Psoas muscle (tissue), 8 donors: ENCODE results near the gene WNT3. TPM values are rescaled to one million over a fixed set of nuclear protein-coding genes. Genes with fewer than 3 reads are reported as not detected.

Source experiments
- ATAC-seq, 4 donors: fragments of 200-7000 bp; cut with Tn5 transposase; one replicate each; pipeline ENCODE4 v1.9.1; 2020; ENCODE audit warnings: moderate library complexity in 3 of 4, mild to moderate bottlenecking in 2 of 4
- DNase-seq, 2 donors: peaks; one replicate each; pipeline ENCODE4 v3.0.0-alpha.2; 2020
- H3K27ac ChIP-seq: fragments of 200-600 bp; one replicate; pipeline ENCODE4 v1.8.0; 2022
- H3K27me3 ChIP-seq, 3 donors: fragments of 200-600 bp in 1 of 3; one replicate each; pipeline versions ENCODE4 v1.6.1 to v1.8.0; 2013 to 2022; ENCODE audit warnings: low read length in 2 of 3, mild to moderate bottlenecking in 2 of 3, moderate library complexity in 1 of 3; ENCODE audit not compliant: insufficient read depth in 3 of 3
- H3K36me3 ChIP-seq, 2 donors: fragments of 200-600 bp in 1 of 2; one replicate each; pipeline versions ENCODE4 v1.6.1 to v1.8.0; 2013 to 2022; ENCODE audit warnings: low read depth in 1 of 2, mild to moderate bottlenecking in 1 of 2, moderate library complexity in 1 of 2; ENCODE audit not compliant: insufficient read depth in 1 of 2
- H3K4me1 ChIP-seq: fragments of 200-600 bp; one replicate; pipeline ENCODE4 v1.8.0; 2022
- H3K4me3 ChIP-seq: fragments of 200-600 bp; one replicate; pipeline ENCODE4 v1.8.0; 2022; ENCODE audit warnings: mild to moderate bottlenecking
- H3K9me3 ChIP-seq: fragments of 200-600 bp; one replicate; pipeline ENCODE4 v1.8.0; 2022
- WGBS, 3 donors: extraction: QIAGEN DNeasy Blood & Tissue Kit; methylation state at CpG; one replicate each; pipeline versions ENCODE4 v1.1.6 to v1.1.7; 2013; 5-methylcytosine and 5-hydroxymethylcytosine counted together
- intact Hi-C, 2 donors: fragments of 100-400 bp; cut with DNase I; formaldehyde crosslinking; loops; one replicate each; pipeline versions ENCODE4 v1.11.0 to v1.14.2; 2022
- polyA plus RNA-seq, 3 donors: library from polyadenylated mRNA; stranded (reverse); fragments of 200-250 nt; gene quantifications; one replicate each; pipeline ENCODE4 v1.2.3, GENCODE V29; 2013
- total RNA-seq, 4 donors: library from RNA; stranded (reverse); fragmentation: NEBNext Ultra II Directional in 2 of 4; extraction: Animal tissue kit (Norgen Biotek cat#: 25700) in 2 of 4; gene quantifications; one replicate each; pipeline versions ENCODE4 v1.2.1 to v1.2.4, GENCODE V29; 2021 to 2023
- TF ChIP-seq, protein P1 (sequence below): fragments of 200-600 bp; IDR thresholded peaks from one replicate; pipeline ENCODE4 v1.8.0; 2022; ENCODE audit warnings: antibody characterized with exemption
- donor health status: healthy with polysubstance abuse.
- donor health status: DM: no; HTN: no; CAD: no; lungs with moderate emphysema.
- donor health status: Bipolar disorder and iron deficiency.
- donor health status: healthy.
- donor health status: DM: yes; HTN: yes; CAD: no.
- donor health status: DM: no; HTN: no; CAD: no.
- donor health status: DM: no; HTN: no; CAD: no.
- donor health status: DM: yes; HTN: yes; CAD: no.

The WNT3 gene
- total and polyA plus RNA-seq, 7 donors: 0.06 to 0.36 (median 0.10) TPM; not detected in 2

GRCh38 chr17:46742565-46743270 is 75.8 kb downstream of the WNT3 start:
- ATAC-seq: peak; percentile 43 to 76 (median 60)
- TF ChIP-seq, protein P1, sequence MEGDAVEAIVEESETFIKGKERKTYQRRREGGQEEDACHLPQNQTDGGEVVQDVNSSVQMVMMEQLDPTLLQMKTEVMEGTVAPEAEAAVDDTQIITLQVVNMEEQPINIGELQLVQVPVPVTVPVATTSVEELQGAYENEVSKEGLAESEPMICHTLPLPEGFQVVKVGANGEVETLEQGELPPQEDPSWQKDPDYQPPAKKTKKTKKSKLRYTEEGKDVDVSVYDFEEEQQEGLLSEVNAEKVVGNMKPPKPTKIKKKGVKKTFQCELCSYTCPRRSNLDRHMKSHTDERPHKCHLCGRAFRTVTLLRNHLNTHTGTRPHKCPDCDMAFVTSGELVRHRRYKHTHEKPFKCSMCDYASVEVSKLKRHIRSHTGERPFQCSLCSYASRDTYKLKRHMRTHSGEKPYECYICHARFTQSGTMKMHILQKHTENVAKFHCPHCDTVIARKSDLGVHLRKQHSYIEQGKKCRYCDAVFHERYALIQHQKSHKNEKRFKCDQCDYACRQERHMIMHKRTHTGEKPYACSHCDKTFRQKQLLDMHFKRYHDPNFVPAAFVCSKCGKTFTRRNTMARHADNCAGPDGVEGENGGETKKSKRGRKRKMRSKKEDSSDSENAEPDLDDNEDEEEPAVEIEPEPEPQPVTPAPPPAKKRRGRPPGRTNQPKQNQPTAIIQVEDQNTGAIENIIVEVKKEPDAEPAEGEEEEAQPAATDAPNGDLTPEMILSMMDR: no peak
- intact Hi-C loops: no loop called here
- WGBS, 3 donors: 59 to 69% (median 60%) methylated on average over 7 of the region's 7 CpGs
- H3K4me3 ChIP-seq: no peak overlapping the region
- H3K27me3 ChIP-seq: no peaks in the 10 kb centered on the region
- peaks cover 0 to 20% of the 10 kb centered on the region in 2 donors for H3K36me3 ChIP-seq
- H3K4me1 ChIP-seq: no peaks in the 10 kb centered on the region
- DNase-seq: no peak
- H3K9me3 ChIP-seq: no peaks in the 10 kb centered on the region
- no peak overlapping the region for H3K27ac ChIP-seq

- Histone ChIP-seq H3K9me3 (no peaks in the 10 kb centered on the region), H3K27me3 (no peaks in the 10 kb centered on the region), H3K4me3 (no peak overlapping the region), H3K36me3 (peaks cover 0 to 28% of the 10 kb centered on the region in 2 donors), H3K27ac (no peak overlapping the region), H3K4me1 (no peaks in the 10 kb centered on the region)
- 82 to 95% (median 85%) methylated on average over 2 of the region's 2 CpGs for WGBS, 3 donors
- intact Hi-C loops: no loop called here
- TF ChIP-seq, protein P1: no peak
- ATAC-seq (no peak), DNase-seq (no peak)
These were observed 77.3 kb downstream of the WNT3 start for GRCh38 chr17:46741122-46741730.

GRCh38 chr17:46739982-46740381 is 78.5 kb downstream of the WNT3 start:
- H3K36me3 ChIP-seq: peaks cover 0 to 29% of the 10 kb centered on the region in 2 donors
- DNase-seq (no peak), ATAC-seq (no peak)
- intact Hi-C loops: no loop called here
- no peaks in the 10 kb centered on the region for H3K27me3 ChIP-seq
- TF ChIP-seq, protein P1: no peak
- H3K27ac ChIP-seq: no peak overlapping the region
- no peaks in the 10 kb centered on the region for H3K9me3 ChIP-seq
- no peak overlapping the region for H3K4me3 ChIP-seq
- H3K4me1 ChIP-seq: no peaks in the 10 kb centered on the region

DNA sequence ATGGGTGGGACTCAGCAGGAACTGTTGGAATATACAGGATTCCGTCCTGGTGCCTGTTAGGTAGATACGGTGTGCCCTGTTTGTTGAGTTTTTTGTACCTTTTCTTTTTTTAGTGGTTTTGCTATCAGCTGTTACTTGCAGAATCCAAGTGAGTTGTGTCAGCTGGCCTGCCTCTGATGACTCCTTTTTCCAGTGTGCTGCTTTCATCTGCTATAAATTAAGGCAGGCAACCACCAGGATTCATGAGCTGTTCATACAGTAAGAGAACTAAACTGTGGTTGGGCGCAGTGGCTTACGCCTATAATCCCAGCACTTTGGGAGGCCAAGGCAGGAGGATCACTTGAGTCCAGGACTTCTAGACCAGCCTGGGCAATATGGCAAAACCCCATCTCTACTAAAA is 79.9 kb downstream of the WNT3 start:
- TF ChIP-seq, protein P1: no peak
- intact Hi-C loops: no loop called here
- WGBS, 3 donors: 98 to 99% (median 98%) methylated on average over 4 of the region's 4 CpGs
- no peaks in the 10 kb centered on the region for H3K27me3 ChIP-seq
- DNase-seq (no peak), ATAC-seq (no peak)
- no peaks in the 10 kb centered on the region for H3K4me1 ChIP-seq
- no peak overlapping the region for H3K4me3 ChIP-seq
- H3K36me3 ChIP-seq: peaks cover 0 to 30% of the 10 kb centered on the region in 2 donors
- no peak overlapping the region for H3K27ac ChIP-seq
- no peaks in the 10 kb centered on the region for H3K9me3 ChIP-seq
